HL-60 (cell line): ENCODE data around the gene SV2C.

Source experiments
- CTCF ChIP-seq: IDR thresholded peaks from one replicate; pipeline ENCODE4 v1.5.1; 2011; ENCODE audit warnings: low read length, control low read depth, inconsistent platforms; ENCODE audit not compliant: insufficient read depth
- POLR2AphosphoS5 ChIP-seq: IDR thresholded peaks from 2 replicates; pipeline ENCODE4 v1.6.1; 2012; ENCODE audit warnings: low read depth

GRCh38 chr5:76106149-76106548, 23.0 kb downstream of the SV2C start:
- no peak for TF ChIP-seq CTCF
- no peak for TF ChIP-seq POLR2AphosphoS5
